Spleen (tissue), 11 donors: Measurements from ENCODE around the gene LRRC72. TPM values are rescaled to one million over a fixed set of nuclear protein-coding genes. Genes with fewer than 3 reads are reported as not detected.
"Not testable (repeated sequence)": the region's sequence is repeated elsewhere in the genome, so short reads cannot be mapped to it uniquely, and the experiment has no call there.

Experiments used
- DNase-seq: peaks from one replicate; pipeline ENCODE4 v3.0.0-alpha.2; 2020
- H3K27ac ChIP-seq, 8 donors: fragments of 200-600 bp; sonication (generic) in 7 of 8; 1 replicate in 4 of 8; 2 replicates in 4 of 8; pipeline versions ENCODE4 v1.5.0 to v1.8.0; 2016 to 2021; ENCODE audit warnings: inconsistent platforms in 4 of 8, mild to moderate bottlenecking in 4 of 8, moderate library complexity in 1 of 8
- H3K27me3 ChIP-seq, 7 donors: fragments of 200-600 bp; sonication (generic) in 6 of 7; replicated peaks in 1 of 7; 1 replicate in 4 of 7; 2 replicates in 3 of 7; pipeline versions ENCODE4 v1.5.0 to v1.8.0; 2016 to 2021; ENCODE audit warnings: inconsistent platforms in 3 of 7, mild to moderate bottlenecking in 1 of 7
- H3K36me3 ChIP-seq, 6 donors: fragments of 200-600 bp; sonication (generic) in 5 of 6; 1 replicate in 4 of 6; 2 replicates in 2 of 6; pipeline versions ENCODE4 v1.5.0 to v1.8.0; 2016 to 2021; ENCODE audit warnings: inconsistent platforms in 2 of 6
- H3K4me1 ChIP-seq, 6 donors: fragments of 200-600 bp; sonication (generic) in 5 of 6; 1 replicate in 3 of 6; 2 replicates in 3 of 6; pipeline versions ENCODE4 v1.5.0 to v1.8.0; 2016 to 2021; ENCODE audit warnings: inconsistent platforms in 3 of 6
- H3K4me3 ChIP-seq, 8 donors: fragments of 200-600 bp; sonication (generic) in 7 of 8; 1 replicate in 4 of 8; 2 replicates in 4 of 8; pipeline versions ENCODE4 v1.5.0 to v1.8.0; 2016 to 2021; ENCODE audit warnings: inconsistent platforms in 4 of 8, mild to moderate bottlenecking in 4 of 8, moderate library complexity in 2 of 8
- H3K9me3 ChIP-seq, 8 donors: fragments of 200-600 bp; sonication (generic) in 7 of 8; 1 replicate in 4 of 8; 2 replicates in 4 of 8; pipeline versions ENCODE4 v1.5.0 to v1.8.0; 2016 to 2021; ENCODE audit warnings: inconsistent platforms in 4 of 8
- CTCF ChIP-seq, 11 experiments: fragments of 200-600 bp in 7 of 11; fragments of 450-650 bp in 4 of 11; sonication (generic) in 4 of 11; IDR thresholded peaks in 8 of 11; conservative IDR thresholded peaks in 3 of 11; 1 replicate in 7 of 11; 2 replicates in 4 of 11; pipeline versions ENCODE4 v1.4.0 to v1.8.0; 2016 to 2021; ENCODE audit warnings: antibody characterized with exemption in 11 of 11, inconsistent platforms in 4 of 11, mild to moderate bottlenecking in 1 of 11
- POLR2A ChIP-seq, 3 donors: fragments of 450-650 bp; IDR thresholded peaks; one replicate each; pipeline ENCODE4 v1.5.1; 2017; ENCODE audit warnings: antibody characterized with exemption in 3 of 3, mild to moderate bottlenecking in 1 of 3
- POLR2AphosphoS5 ChIP-seq, 3 donors: sonication (generic); formaldehyde crosslinking; IDR thresholded peaks; one replicate each; pipeline ENCODE4 v1.5.1; 2017; ENCODE audit warnings: antibody characterized with exemption in 3 of 3
- whole genome bisulfite sequencing, 5 donors: extraction: QIAGEN DNeasy Blood & Tissue Kit in 3 of 5; methylation state at CpG; one replicate each; pipeline versions ENCODE4 v1.1.5 to v1.1.7; 2013 to 2018; 5-methylcytosine and 5-hydroxymethylcytosine counted together
- intact Hi-C: fragments of 100-400 bp; cut with DNase I; formaldehyde crosslinking; loops from one replicate; pipeline ENCODE4 v1.15.0; 2023; ENCODE audit warnings: low total_unique reads
- polyA plus RNA-seq, 3 donors: library from polyadenylated mRNA; stranded (reverse); fragments of 200-250 nt; gene quantifications; one replicate each; pipeline ENCODE4 v1.2.1, GENCODE V29; 2013
- total RNA-seq, 7 donors: library from RNA; depleted of rRNA in 3 of 7; stranded (reverse); fragments of >200 nt in 3 of 7; fragmentation: NEBNext Ultra II Directional in 4 of 7; extraction: Animal tissue kit (Norgen Biotek cat#: 25700) in 4 of 7; gene quantifications; one replicate each; pipeline versions ENCODE4 v1.1.0 to v1.2.1, GENCODE V29; 2016 to 2021
- donor health status: healthy with polysubstance abuse.
- donor health status: DM: no; HTN: no; CAD: no; lungs with moderate emphysema.
- donor health status: DM: no; HTN: no; CAD: no.
- donor health status: Bipolar disorder and iron deficiency.
- donor health status: healthy.
- donor health status: DM: no; HTN: no; CAD: no.
- donor health status: DM: yes; HTN: yes; CAD: no.

The LRRC72 gene
- total and polyA plus RNA-seq, 10 donors, result not detected

- intact Hi-C loops, result no loop called here
- Histone ChIP-seq H3K27me3 (no peaks in the 10 kb centered on the region), H3K4me1 (no peaks in the 10 kb centered on the region), H3K9me3 (no peaks in the 10 kb centered on the region), H3K36me3 (no peaks in the 10 kb centered on the region), H3K27ac (no peak overlapping the region), H3K4me3 (no peak overlapping the region)
- TF ChIP-seq CTCF (IDR thresholded peaks at IDR 0.05 in 8 of 11, conservative IDR thresholded peaks at IDR 0.05 in 3 of 11) (no peak), POLR2A (IDR thresholded peaks at IDR 0.05) (no peak), POLR2AphosphoS5 (IDR thresholded peaks at IDR 0.05) (no peak)
- WGBS, 5 donors, result 93 to 98% (median 96%) methylated on average over 1 of the region's 1 CpG
- DNase-seq, result no peak
These were observed 3.1 kb downstream of the LRRC72 start for GRCh38 chr7:16529697-16530096.

- no peak for DNase-seq
- Histone ChIP-seq H3K36me3 (no peaks in the 10 kb centered on the region), H3K4me1 (no peaks in the 10 kb centered on the region), H3K4me3 (no peak overlapping the region), H3K9me3 (no peaks in the 10 kb centered on the region), H3K27ac (no peak overlapping the region), H3K27me3 (no peaks in the 10 kb centered on the region)
- intact Hi-C loops, result no loop called here
- TF ChIP-seq CTCF (IDR thresholded peaks at IDR 0.05 in 8 of 11, conservative IDR thresholded peaks at IDR 0.05 in 3 of 11) (no peak), POLR2A (IDR thresholded peaks at IDR 0.05) (no peak), POLR2AphosphoS5 (IDR thresholded peaks at IDR 0.05) (no peak)
- 18 to 62% (median 47%) methylated on average over 1 of the region's 1 CpG for WGBS, 5 donors
These were observed 5.1 kb downstream of the LRRC72 start for GRCh38 chr7:16531707-16532106.

GRCh38 chr7:16532272-16532671 is 5.6 kb downstream of the LRRC72 start:
- WGBS, 5 donors, result 58 to 84% (median 67%) methylated on average over 1 of the region's 1 CpG
- TF ChIP-seq POLR2A (IDR thresholded peaks at IDR 0.05) (no peak), CTCF (IDR thresholded peaks at IDR 0.05 in 8 of 11, conservative IDR thresholded peaks at IDR 0.05 in 3 of 11) (no peak), POLR2AphosphoS5 (IDR thresholded peaks at IDR 0.05) (no peak)
- Histone ChIP-seq H3K4me3 (no peak overlapping the region), H3K4me1 (no peaks in the 10 kb centered on the region), H3K9me3 (no peaks in the 10 kb centered on the region), H3K27ac (no peak overlapping the region), H3K36me3 (no peaks in the 10 kb centered on the region), H3K27me3 (no peaks in the 10 kb centered on the region)
- DNase-seq, result no peak
- intact Hi-C loops, result no loop called here

GRCh38 chr7:16535500-16535899 is 8.9 kb downstream of the LRRC72 start:
- Histone ChIP-seq H3K27me3 (no peaks in the 10 kb centered on the region), H3K4me3 (no peak overlapping the region), H3K9me3 (peaks cover 0 to 8% (median 0%) of the 10 kb centered on the region in 8 donors), H3K27ac (no peak overlapping the region), H3K36me3 (no peaks in the 10 kb centered on the region), H3K4me1 (no peaks in the 10 kb centered on the region)
- TF ChIP-seq CTCF (IDR thresholded peaks at IDR 0.05 in 8 of 11, conservative IDR thresholded peaks at IDR 0.05 in 3 of 11) (no peak), POLR2AphosphoS5 (IDR thresholded peaks at IDR 0.05) (no peak), POLR2A (IDR thresholded peaks at IDR 0.05) (no peak)
- 82 to 91% (median 88%) methylated on average over 2 of the region's 2 CpGs for WGBS, 5 donors
- no peak for DNase-seq
- intact Hi-C loops, result no loop called here

GRCh38 chr7:16540559-16540958 is 13.9 kb downstream of the LRRC72 start:
- DNase-seq, H3K4me3 ChIP-seq, H3K27ac ChIP-seq, H3K4me1 ChIP-seq, H3K27me3 ChIP-seq, intact Hi-C loops, H3K36me3 ChIP-seq: not testable (repeated sequence)
- peaks cover 0 to 14% (median 0%) of the 10 kb centered on the region in 8 donors for H3K9me3 ChIP-seq
- WGBS, 5 donors, result 74 to 96% (median 95%) methylated on average over 2 of the region's 2 CpGs
